ENCODE results near the gene DHX8. TPM values are rescaled to one million over a fixed set of nuclear protein-coding genes. Genes with fewer than 3 reads are reported as not detected.

DHX8 gene
- total and polyA plus RNA-seq, 10 of the 15 experiments (the other 5 are each of a cell fraction or from before 2014, with no cell fraction given), result 27.6 to 50.4 (median 35.7) TPM

DNA sequence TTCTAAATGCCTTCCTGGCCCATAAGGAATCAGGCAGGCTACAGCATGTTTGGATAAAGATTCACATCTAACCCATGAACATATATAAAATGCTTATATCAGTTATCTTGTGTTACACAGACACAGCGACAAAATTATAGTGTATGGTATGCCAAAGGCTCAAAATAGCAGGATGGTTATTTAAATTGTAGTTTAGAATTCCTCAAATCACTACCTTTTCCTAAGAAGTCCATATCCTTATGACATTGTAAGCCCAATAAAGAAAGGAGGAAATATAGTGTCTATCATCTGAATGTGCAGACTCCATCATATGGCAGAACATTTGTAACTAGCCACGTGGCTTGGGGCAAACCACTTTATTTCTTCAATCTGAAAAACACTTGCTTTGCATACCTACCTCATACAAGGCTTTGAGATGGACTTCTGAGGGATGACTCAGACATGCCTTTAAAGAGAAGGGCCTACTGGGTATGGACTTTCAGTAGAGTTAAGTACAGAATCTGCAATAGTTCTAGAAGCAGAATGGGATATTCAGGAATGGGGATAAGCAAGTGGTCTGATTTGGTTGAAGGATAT, 12.1 kb upstream of the DHX8 start:
- FAIRE-seq, result no peak
- POLR2A ChIA-PET, result no interaction called here
- in situ Hi-C loops (cut with MboI), result no loop called here

More for the DNA sequence above, 12.1 kb upstream of the DHX8 start:
- H4K20me1 ChIP-seq (ENCODE audit: control insufficient read depth, insufficient read depth), result no peaks in the 10 kb centered on the region
- WGBS (ENCODE audit: insufficient coverage, insufficient replicate concordance, low lambda C conversion rate, missing lambda C conversion rate), result 45% methylated on average over 2 of the region's 2 CpGs
- no peak overlapping the region for H2AFZ ChIP-seq (ENCODE audit: control insufficient read depth, low read depth, low read length)
- SMC1A ChIA-PET (ENCODE audit: uncharacterized antibody, unreplicated experiment), result no interaction called here
- RAD21 ChIA-PET (ENCODE audit: unreplicated experiment), result no interaction called here
- H3K9me3 ChIP-seq (replicated peaks; ENCODE audit: control insufficient read depth, insufficient read depth, low read length), result no peaks in the 10 kb centered on the region
- no peak overlapping the region for H3K4me3 ChIP-seq
- no peaks in the 10 kb centered on the region for H3K36me3 ChIP-seq (ENCODE audit: control insufficient read depth in 2 of 2, insufficient read depth in 2 of 2, low read length in 1 of 2)
- no peak overlapping the region for H3K27ac ChIP-seq (ENCODE audit: control insufficient read depth, insufficient read depth)
- intact Hi-C loops (cut with micrococcal nuclease; ENCODE audit: unreplicated experiment), result no loop called here
- no peak overlapping the region for H3K9ac ChIP-seq (ENCODE audit: control insufficient read depth, insufficient read depth, low read length)
- no peaks in the 10 kb centered on the region for H3K79me2 ChIP-seq (ENCODE audit: control insufficient read depth, insufficient read depth, low read length)
- no peak for DNase-seq (ENCODE audit: low read depth, low spot score)
- ATAC-seq, result no peak
- TF ChIP-seq REST (IDR thresholded peaks at IDR 0.05; ENCODE audit: low read depth, low read length) (no peak), IKZF1 (conservative IDR thresholded peaks at IDR 0.05) (no peak), BMI1 (IDR thresholded peaks at IDR 0.05; ENCODE audit: borderline replicate concordance) (no peak), GATAD2B (conservative IDR thresholded peaks at IDR 0.05; ENCODE audit: low read depth) (no peak), PRDM15 (CRISPR knock-in tag; IDR thresholded peaks at IDR 0.05) (no peak), SMARCA5 (IDR thresholded peaks at IDR 0.05) (no peak), TCF12 (IDR thresholded peaks at IDR 0.05; ENCODE audit: low read depth, low read length) (no peak), EED (IDR thresholded peaks at IDR 0.05; ENCODE audit: low read depth) (no peak), TARDBP (IDR thresholded peaks at IDR 0.05; ENCODE audit: borderline replicate concordance) (no peak), ZNF217 (IDR thresholded peaks at IDR 0.05) (no peak), NFYA (IDR thresholded peaks at IDR 0.05; ENCODE audit: borderline replicate concordance, low read depth, low read length) (no peak)
- CTCF ChIA-PET, result interaction anchor here (3.7 kb wide), 1 partner anchor 11 kb away, joined by 20 read pairs; the partner anchor contains the start of gene DHX8
- no peaks in the 10 kb centered on the region for H3K27me3 ChIP-seq (replicated peaks in 1 of 2; ENCODE audit: control insufficient read depth in 2 of 2, insufficient read depth in 2 of 2, low read length in 1 of 2)
- BruUV-seq (replicated peaks), result no TSS peak
- no peaks in the 10 kb centered on the region for H3K4me1 ChIP-seq (ENCODE audit: control insufficient read depth, insufficient read depth, low read length)
- no peak overlapping the region for H3K4me2 ChIP-seq (ENCODE audit: control insufficient read depth, insufficient read depth)
